Muscle layer of duodenum (tissue), 2 donors: ENCODE measurements around the gene GABRB1.

Source experiments
- H3K27ac ChIP-seq: one replicate; pipeline ENCODE4 v1.7.0; 2013; ENCODE audit warnings: mild to moderate bottlenecking, low read length
- H3K27me3 ChIP-seq: one replicate; pipeline ENCODE4 v1.7.0; 2013; ENCODE audit warnings: low read depth, mild to moderate bottlenecking, control low read depth, low read length
- H3K36me3 ChIP-seq, 2 donors: one replicate each; pipeline ENCODE4 v1.7.0; 2013; ENCODE audit warnings: low read length in 2 of 2, control low read depth in 1 of 2, mild to moderate bottlenecking in 1 of 2; ENCODE audit not compliant: insufficient read depth in 2 of 2, control insufficient read depth in 1 of 2
- H3K4me1 ChIP-seq, 2 donors: one replicate each; pipeline ENCODE4 v1.7.0; 2013; ENCODE audit warnings: low read length in 2 of 2, mild to moderate bottlenecking in 2 of 2, control low read depth in 1 of 2, moderate library complexity in 1 of 2; ENCODE audit not compliant: insufficient read depth in 2 of 2, control insufficient read depth in 1 of 2
- H3K4me3 ChIP-seq, 2 donors: one replicate each; pipeline ENCODE4 v1.7.0; 2013; ENCODE audit warnings: low read length in 2 of 2, low read depth in 1 of 2, mild to moderate bottlenecking in 1 of 2
- H3K9me3 ChIP-seq, 2 donors: one replicate each; pipeline ENCODE4 v1.7.0; 2013; ENCODE audit warnings: low read length in 2 of 2, control low read depth in 1 of 2, mild to moderate bottlenecking in 1 of 2; ENCODE audit not compliant: control insufficient read depth in 1 of 2
- donor health status: healthy.

Gene GABRB1

GRCh38 chr4:47434931-47435330 lies 403.6 kb downstream of the GABRB1 start:
- Histone ChIP-seq H3K4me3 (no peak overlapping the region), H3K36me3 (no peaks in the 10 kb centered on the region), H3K9me3 (no peaks in the 10 kb centered on the region), H3K27ac (no peak overlapping the region), H3K4me1 (no peaks in the 10 kb centered on the region), H3K27me3 (no peaks in the 10 kb centered on the region)

- H3K4me3 ChIP-seq, result no peak overlapping the region
- H3K36me3 ChIP-seq, result no peaks in the 10 kb centered on the region
- H3K27ac ChIP-seq, result no peak overlapping the region
- no peaks in the 10 kb centered on the region for H3K9me3 ChIP-seq
- H3K27me3 ChIP-seq, result no peaks in the 10 kb centered on the region
- H3K4me1 ChIP-seq, result no peaks in the 10 kb centered on the region
Measured at GRCh38 chr4:47442980-47443379, 411.6 kb downstream of the GABRB1 start.

- Histone ChIP-seq H3K9me3 (no peaks in the 10 kb centered on the region), H3K27me3 (no peaks in the 10 kb centered on the region), H3K36me3 (no peaks in the 10 kb centered on the region), H3K4me3 (no peak overlapping the region), H3K4me1 (no peaks in the 10 kb centered on the region), H3K27ac (no peak overlapping the region)
Measured at GRCh38 chr4:47444031-47444430, 412.7 kb downstream of the GABRB1 start.

GRCh38 chr4:47451657-47452056 lies 420.3 kb downstream of the GABRB1 start:
- Histone ChIP-seq H3K9me3 (no peaks in the 10 kb centered on the region), H3K27me3 (no peaks in the 10 kb centered on the region), H3K4me3 (no peak overlapping the region), H3K36me3 (peaks cover 9 to 21% of the 10 kb centered on the region in 2 donors), H3K4me1 (no peaks in the 10 kb centered on the region), H3K27ac (no peak overlapping the region)

GRCh38 chr4:47462799-47463234 lies 431.4 kb downstream of the GABRB1 start:
- Histone ChIP-seq H3K9me3 (no peaks in the 10 kb centered on the region), H3K27ac (peak overlapping the region; percentile 79), H3K4me3 (peak overlapping the region; percentile 90 to 93), H3K4me1 (peaks cover 6 to 11% of the 10 kb centered on the region in 2 donors), H3K36me3 (peaks cover 0 to 8% of the 10 kb centered on the region in 2 donors), H3K27me3 (no peaks in the 10 kb centered on the region)

- Histone ChIP-seq H3K9me3 (no peaks in the 10 kb centered on the region), H3K27me3 (no peaks in the 10 kb centered on the region), H3K4me1 (peaks cover 6 to 11% of the 10 kb centered on the region in 2 donors), H3K36me3 (peaks cover 0 to 8% of the 10 kb centered on the region in 2 donors), H3K27ac (peak within 1 kb of the TSS; percentile 79), H3K4me3 (peak within 1 kb of the TSS; percentile 90 to 93)
Measured at GRCh38 chr4:47463235-47463956, 432.0 kb downstream of the GABRB1 start, which contains the start of gene COMMD8. Gene COMMD8 (minus strand): TSS chr4:47463702. CDS start chr4:47463651, 51 bp downstream.

GRCh38 chr4:47465004-47465403 lies 433.6 kb downstream of the GABRB1 start:
- no peaks in the 10 kb centered on the region for H3K36me3 ChIP-seq
- H3K27ac ChIP-seq, result no peak overlapping the region
- H3K9me3 ChIP-seq, result no peaks in the 10 kb centered on the region
- H3K27me3 ChIP-seq, result no peaks in the 10 kb centered on the region
- peaks cover 6 to 11% of the 10 kb centered on the region in 2 donors for H3K4me1 ChIP-seq
- no peak overlapping the region for H3K4me3 ChIP-seq

GRCh38 chr4:47466056-47466785 lies 434.9 kb downstream of the GABRB1 start:
- Histone ChIP-seq H3K4me3 (no peak overlapping the region), H3K9me3 (no peaks in the 10 kb centered on the region), H3K36me3 (no peaks in the 10 kb centered on the region), H3K27me3 (no peaks in the 10 kb centered on the region), H3K4me1 (peaks cover 6 to 11% of the 10 kb centered on the region in 2 donors), H3K27ac (no peak overlapping the region)

GRCh38 chr4:47468706-47469365 lies 437.5 kb downstream of the GABRB1 start:
- Histone ChIP-seq H3K4me1 (peaks cover 0 to 3% of the 10 kb centered on the region in 2 donors), H3K9me3 (no peaks in the 10 kb centered on the region), H3K4me3 (no peak overlapping the region), H3K36me3 (no peaks in the 10 kb centered on the region), H3K27me3 (no peaks in the 10 kb centered on the region), H3K27ac (no peak overlapping the region)

GRCh38 chr4:47469951-47470350 lies 438.6 kb downstream of the GABRB1 start:
- Histone ChIP-seq H3K27ac (no peak overlapping the region), H3K4me1 (no peaks in the 10 kb centered on the region), H3K4me3 (no peak overlapping the region), H3K9me3 (no peaks in the 10 kb centered on the region), H3K27me3 (no peaks in the 10 kb centered on the region), H3K36me3 (no peaks in the 10 kb centered on the region)

GRCh38 chr4:47471064-47471463 lies 439.7 kb downstream of the GABRB1 start:
- H3K27ac ChIP-seq, result no peak overlapping the region
- H3K36me3 ChIP-seq, result no peaks in the 10 kb centered on the region
- no peaks in the 10 kb centered on the region for H3K9me3 ChIP-seq
- H3K4me3 ChIP-seq, result no peak overlapping the region
- H3K4me1 ChIP-seq, result no peaks in the 10 kb centered on the region
- H3K27me3 ChIP-seq, result no peaks in the 10 kb centered on the region
